ENCODE results near the gene COL5A2.
A peak's percentile ranks its signal among the peaks of the same experiment; 100 is the strongest.

The COL5A2 gene

DNA sequence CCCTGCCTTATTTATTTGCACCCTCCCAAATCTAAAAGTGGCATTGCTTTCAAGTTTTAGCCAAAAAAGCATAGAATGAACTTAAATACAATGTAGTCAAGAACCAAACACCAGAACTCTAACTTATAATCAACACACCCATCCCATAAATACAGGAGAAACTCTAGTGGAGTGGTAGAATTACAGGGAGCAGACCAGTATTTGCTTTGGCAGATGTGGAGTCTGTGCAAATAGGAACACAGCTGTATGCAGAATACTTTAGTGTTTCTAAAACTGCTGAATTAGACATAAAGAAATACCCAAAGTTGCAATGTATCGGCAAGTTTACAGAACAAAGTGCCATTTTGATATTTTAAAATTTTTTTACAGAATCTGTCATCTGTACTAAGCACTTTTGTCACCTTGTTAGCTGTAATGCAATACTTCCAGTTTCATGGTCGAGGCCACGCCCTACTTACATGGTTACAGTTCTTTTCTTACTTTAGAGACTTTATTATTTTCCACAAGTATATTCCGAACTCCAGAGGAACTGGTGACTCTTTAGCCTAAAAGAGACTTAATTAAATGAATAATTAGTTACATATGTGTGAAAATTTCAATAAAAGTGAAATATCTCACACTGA lies 23.7 kb upstream of the COL5A2 start:
- no peak overlapping the region for H3K4me3 ChIP-seq (ENCODE audit: low read length)
- TF ChIP-seq, protein P1, sequence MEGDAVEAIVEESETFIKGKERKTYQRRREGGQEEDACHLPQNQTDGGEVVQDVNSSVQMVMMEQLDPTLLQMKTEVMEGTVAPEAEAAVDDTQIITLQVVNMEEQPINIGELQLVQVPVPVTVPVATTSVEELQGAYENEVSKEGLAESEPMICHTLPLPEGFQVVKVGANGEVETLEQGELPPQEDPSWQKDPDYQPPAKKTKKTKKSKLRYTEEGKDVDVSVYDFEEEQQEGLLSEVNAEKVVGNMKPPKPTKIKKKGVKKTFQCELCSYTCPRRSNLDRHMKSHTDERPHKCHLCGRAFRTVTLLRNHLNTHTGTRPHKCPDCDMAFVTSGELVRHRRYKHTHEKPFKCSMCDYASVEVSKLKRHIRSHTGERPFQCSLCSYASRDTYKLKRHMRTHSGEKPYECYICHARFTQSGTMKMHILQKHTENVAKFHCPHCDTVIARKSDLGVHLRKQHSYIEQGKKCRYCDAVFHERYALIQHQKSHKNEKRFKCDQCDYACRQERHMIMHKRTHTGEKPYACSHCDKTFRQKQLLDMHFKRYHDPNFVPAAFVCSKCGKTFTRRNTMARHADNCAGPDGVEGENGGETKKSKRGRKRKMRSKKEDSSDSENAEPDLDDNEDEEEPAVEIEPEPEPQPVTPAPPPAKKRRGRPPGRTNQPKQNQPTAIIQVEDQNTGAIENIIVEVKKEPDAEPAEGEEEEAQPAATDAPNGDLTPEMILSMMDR (IDR thresholded peaks at IDR 0.05; ENCODE audit: insufficient read depth, low read depth, low read length, missing control alignments), result no peak
- no peak for DNase-seq (ENCODE audit: low read depth)

DNA sequence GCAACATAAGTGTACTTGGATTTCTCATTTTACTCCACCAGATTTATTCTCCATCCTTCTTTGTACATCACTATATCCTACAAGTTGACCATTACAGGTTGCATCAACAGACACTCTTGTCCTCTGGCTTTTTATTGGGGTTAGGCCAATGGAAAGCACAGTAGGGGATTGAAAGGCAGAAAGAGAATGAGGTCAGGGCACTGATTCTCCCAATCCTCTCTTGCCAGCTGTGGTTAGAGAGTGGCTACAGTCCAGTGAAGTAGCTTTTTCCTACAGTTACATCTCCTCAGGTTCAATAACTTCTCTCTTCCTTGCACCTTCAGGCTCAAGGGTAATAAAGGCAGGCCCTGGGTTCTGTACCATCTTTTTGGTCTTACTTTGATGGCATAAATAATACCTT lies 20.2 kb upstream of the COL5A2 start:
- H3K4me3 ChIP-seq (ENCODE audit: low read length), result no peak overlapping the region
- TF ChIP-seq, protein P1 (IDR thresholded peaks at IDR 0.05; ENCODE audit: insufficient read depth, low read depth, low read length, missing control alignments), result no peak
- DNase-seq (ENCODE audit: low read depth), result no peak

DNA sequence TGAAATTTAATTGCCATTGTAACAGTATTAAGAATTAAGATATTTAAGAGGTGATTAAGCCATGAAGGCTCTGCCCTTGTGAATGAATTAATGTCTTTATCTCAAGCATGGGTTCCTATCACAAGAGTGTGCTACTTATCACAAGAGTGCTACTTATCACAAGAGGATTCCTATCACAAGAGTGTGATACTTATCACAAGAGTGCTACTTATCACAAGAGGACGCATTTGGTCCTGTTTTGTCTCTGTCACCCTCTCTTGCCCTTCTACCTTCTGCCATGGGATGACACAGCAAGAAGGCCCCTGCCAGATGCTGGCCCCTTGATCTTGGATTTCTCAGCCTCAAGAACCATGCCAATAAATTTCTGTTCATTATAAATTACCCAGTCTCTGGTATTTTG lies 13.2 kb upstream of the COL5A2 start:
- no peak overlapping the region for H3K4me3 ChIP-seq (ENCODE audit: low read length)
- no peak for DNase-seq (ENCODE audit: low read depth)
- TF ChIP-seq, protein P1 (IDR thresholded peaks at IDR 0.05; ENCODE audit: insufficient read depth, low read depth, low read length, missing control alignments), result no peak

DNA sequence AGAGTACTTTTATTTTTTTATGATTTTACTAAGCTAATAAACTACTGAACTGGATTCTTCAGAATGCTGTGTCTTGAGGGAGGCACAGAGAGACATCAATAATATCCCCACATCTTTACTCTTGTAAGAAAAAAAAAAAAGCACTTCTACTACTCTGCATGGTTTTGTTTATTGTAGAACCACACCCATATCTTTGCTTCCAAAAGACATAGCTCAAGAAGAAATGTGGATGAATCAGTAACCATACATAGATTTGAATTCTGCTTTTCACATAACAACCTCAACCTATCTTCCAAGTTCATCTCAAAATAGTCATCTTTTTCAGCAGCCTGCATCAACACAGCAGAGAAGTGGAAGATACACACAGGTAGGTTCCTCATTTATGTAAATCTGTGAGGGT lies 12.2 kb upstream of the COL5A2 start:
- H3K4me3 ChIP-seq (ENCODE audit: low read length), result no peak overlapping the region
- TF ChIP-seq, protein P1 (IDR thresholded peaks at IDR 0.05; ENCODE audit: insufficient read depth, low read depth, low read length, missing control alignments), result no peak
- DNase-seq (ENCODE audit: low read depth), result peak; percentile 26

DNA sequence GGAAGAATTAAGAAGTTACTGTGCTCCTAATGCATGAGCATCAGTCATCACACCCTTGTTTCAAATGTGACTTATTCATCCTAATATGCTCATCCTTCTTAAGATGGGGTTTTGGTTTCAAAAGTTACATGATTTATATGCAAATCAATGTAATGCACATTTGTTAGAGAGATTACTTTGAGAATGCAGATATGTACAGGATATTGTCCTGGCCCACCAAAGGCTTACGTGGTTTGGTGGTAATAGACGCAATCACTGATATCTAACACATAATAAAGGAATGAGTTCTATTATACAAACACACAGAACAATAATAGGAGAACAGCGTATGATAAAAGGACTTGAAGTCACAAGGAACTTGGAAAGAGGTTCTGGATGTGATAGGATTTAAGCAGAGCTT lies 11.1 kb upstream of the COL5A2 start:
- DNase-seq (ENCODE audit: low read depth), result no peak
- TF ChIP-seq, protein P1 (IDR thresholded peaks at IDR 0.05; ENCODE audit: insufficient read depth, low read depth, low read length, missing control alignments), result no peak
- H3K4me3 ChIP-seq (ENCODE audit: low read length), result no peak overlapping the region

DNA sequence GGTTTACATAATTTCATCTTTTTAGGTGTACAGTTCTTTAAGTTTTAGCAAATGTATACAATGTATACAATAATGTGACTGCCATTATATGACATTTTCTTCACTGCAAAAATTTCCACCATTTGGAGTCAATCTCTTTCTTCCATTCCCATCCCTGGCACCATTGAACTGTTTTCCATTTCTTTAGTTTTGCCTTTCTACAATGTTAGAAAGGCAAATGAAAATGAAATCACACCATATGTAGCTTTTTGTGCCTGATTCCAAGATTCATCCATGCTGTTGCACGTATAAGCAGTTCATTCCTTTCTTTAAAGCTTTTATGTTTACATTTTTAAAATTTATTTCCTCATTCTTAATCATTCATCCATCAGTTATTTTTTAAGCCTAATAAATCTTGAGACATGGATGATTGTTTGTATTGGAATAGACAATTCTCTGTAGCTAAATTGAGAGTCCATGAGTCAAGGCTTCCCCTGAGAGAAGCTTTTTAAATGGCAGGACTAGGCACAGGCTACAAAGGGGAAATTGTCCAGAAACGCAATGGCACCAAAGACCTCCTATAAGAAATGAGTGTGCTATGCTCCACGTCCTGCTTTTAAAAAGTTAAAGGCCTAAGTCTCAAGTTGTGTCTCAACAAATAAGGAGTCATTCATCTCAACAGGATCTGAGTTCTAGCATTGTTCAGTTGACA lies 8.7 kb upstream of the COL5A2 start:
- TF ChIP-seq, protein P1 (IDR thresholded peaks at IDR 0.05; ENCODE audit: insufficient read depth, low read depth, low read length, missing control alignments), result no peak
- H3K4me3 ChIP-seq (ENCODE audit: low read length), result no peak overlapping the region
- no peak for DNase-seq (ENCODE audit: low read depth)

DNA sequence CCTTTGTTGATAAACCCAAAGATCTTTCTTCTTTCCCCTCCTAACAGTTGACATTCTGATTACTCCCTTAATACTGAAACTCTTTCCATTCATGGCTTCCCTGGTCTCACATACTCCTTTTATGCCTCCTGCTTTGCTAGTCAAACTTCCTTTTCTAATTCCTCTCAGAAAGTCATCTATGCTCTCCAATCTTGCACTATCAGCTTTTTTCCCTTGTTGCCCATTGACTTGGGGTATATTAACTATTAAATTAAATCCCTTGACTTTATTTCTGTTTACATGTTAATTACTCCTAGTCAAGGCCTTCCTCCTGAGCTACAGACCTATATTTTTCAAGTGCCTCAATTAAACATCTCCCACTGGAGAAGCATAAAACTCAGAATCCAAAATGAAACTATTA lies 3.6 kb upstream of the COL5A2 start:
- TF ChIP-seq, protein P1 (IDR thresholded peaks at IDR 0.05; ENCODE audit: insufficient read depth, low read depth, low read length, missing control alignments), result no peak

More for the DNA sequence above, 3.6 kb upstream of the COL5A2 start:
- no peak overlapping the region for H3K4me3 ChIP-seq (ENCODE audit: low read length)
- DNase-seq (ENCODE audit: low read depth), result no peak

Measured in epithelial cell of esophagus (primary cell).